B cell (primary cell): ENCODE measurements around the gene B9D1. TPM values are rescaled to one million over a fixed set of nuclear protein-coding genes. Genes with fewer than 3 reads are reported as not detected.

Experiments used
- ATAC-seq: fragments of 200-7000 bp; cut with Tn5 transposase; one replicate; pipeline ENCODE4 v1.10.0; 2021; ENCODE audit warnings: low read depth, mild to moderate bottlenecking, moderate number of reproducible peaks, moderate library complexity
- CTCF ChIA-PET: fragments of 350-600 bp; sonication (Branson Sonifier 250); formaldehyde crosslinking; loops from one replicate; lab custom pipeline; 2021; ENCODE audit warnings: antibody characterized with exemption, inconsistent platforms; lab: Charles Lee
- POLR2A ChIA-PET: fragments of 350-600 bp; sonication (Branson Sonifier 250); formaldehyde crosslinking; loops from one replicate; lab custom pipeline; 2021; ENCODE audit warnings: antibody characterized with exemption; lab: Charles Lee
- DNase-seq: peaks from one replicate; pipeline ENCODE4 v3.0.0; 2013
- H2AFZ ChIP-seq: 2 replicates; pipeline ENCODE4 v1.6.1; 2012; ENCODE audit warnings: mild to moderate bottlenecking, low read depth, low read length; ENCODE audit not compliant: insufficient read depth, poor library complexity, severe bottlenecking
- H3K27ac ChIP-seq, 2 donors: 1 replicate in 1 of 2; 2 replicates in 1 of 2; pipeline ENCODE4 v1.5.1; 2012 to 2013; ENCODE audit warnings: low read length in 2 of 2, mild to moderate bottlenecking in 2 of 2, moderate library complexity in 1 of 2
- H3K27me3 ChIP-seq, 4 experiments: fragments of 200-600 bp in 1 of 4; sonication (generic) in 1 of 4; replicated peaks in 1 of 4; 1 replicate in 2 of 4; 2 replicates in 2 of 4; pipeline versions ENCODE4 v1.6.1 to v1.7.0; 2013 to 2016; ENCODE audit warnings: low read length in 3 of 4, mild to moderate bottlenecking in 2 of 4, mixed read lengths in 1 of 4, moderate library complexity in 1 of 4; ENCODE audit not compliant: insufficient read depth in 4 of 4, control insufficient read depth in 3 of 4; ENCODE audit errors: control extremely low read depth in 1 of 4
- H3K36me3 ChIP-seq, 2 experiments: replicated peaks in 1 of 2; 1 replicate in 1 of 2; 2 replicates in 1 of 2; pipeline versions ENCODE4 v1.6.1 to v1.7.1; 2013; ENCODE audit warnings: low read length in 1 of 2; ENCODE audit not compliant: insufficient read depth in 2 of 2, control insufficient read depth in 1 of 2; ENCODE audit errors: control extremely low read depth in 1 of 2, extremely low read depth in 1 of 2
- H3K4me1 ChIP-seq, 2 donors: fragments of 200-600 bp in 1 of 2; sonication (generic) in 1 of 2; 1 replicate in 1 of 2; 2 replicates in 1 of 2; pipeline versions ENCODE4 v1.5.1 to v1.6.1; 2013 to 2017; ENCODE audit warnings: low read length in 2 of 2; ENCODE audit not compliant: control insufficient read depth in 2 of 2, insufficient read depth in 2 of 2
- H3K4me2 ChIP-seq: replicated peaks from 2 replicates; pipeline ENCODE3; 2012; ENCODE audit warnings: mild to moderate bottlenecking, low read depth, low read length; ENCODE audit not compliant: poor library complexity, severe bottlenecking
- H3K4me3 ChIP-seq, 5 experiments: fragments of 200-600 bp in 1 of 5; sonication (generic) in 1 of 5; 1 replicate in 3 of 5; 2 replicates in 2 of 5; pipeline versions ENCODE4 v1.5.1 to v1.7.0; 2011 to 2016; ENCODE audit warnings: low read length in 4 of 5, mild to moderate bottlenecking in 4 of 5, low read depth in 2 of 5, control low read depth in 1 of 5, moderate library complexity in 1 of 5; ENCODE audit not compliant: insufficient read depth in 1 of 5; ENCODE audit errors: control extremely low read depth in 1 of 5, extremely low read depth in 1 of 5
- H3K79me2 ChIP-seq: fragments of 200-600 bp; sonication (generic); one replicate; pipeline ENCODE4 v1.6.0; 2016; ENCODE audit warnings: low read length; ENCODE audit not compliant: control insufficient read depth, insufficient read depth
- H3K9ac ChIP-seq: fragments of 200-600 bp; sonication (generic); 2 replicates; pipeline ENCODE4 v1.6.1; 2017; ENCODE audit warnings: mild to moderate bottlenecking, low read length, moderate library complexity
- H3K9me3 ChIP-seq, 3 donors: one replicate each; pipeline versions ENCODE4 v1.6.1 to v1.7.1; 2013; ENCODE audit warnings: low read length in 2 of 3; ENCODE audit not compliant: control insufficient read depth in 2 of 3, insufficient read depth in 1 of 3; ENCODE audit errors: control extremely low read depth in 1 of 3
- H4K20me1 ChIP-seq: 2 replicates; pipeline ENCODE4 v1.6.0; 2012; ENCODE audit warnings: mild to moderate bottlenecking, low read length; ENCODE audit not compliant: insufficient read depth, control insufficient read depth, poor library complexity, severe bottlenecking
- H3K27ac Mint-ChIP-seq: one replicate; pipeline ENCODE4 v1.8.0; 2021; ENCODE audit warnings: mixed read lengths
- H3K27me3 Mint-ChIP-seq: one replicate; pipeline ENCODE4 v1.8.0; 2021; ENCODE audit warnings: mixed read lengths
- H3K4me1 Mint-ChIP-seq: one replicate; pipeline ENCODE4 v1.8.0; 2021; ENCODE audit warnings: mixed read lengths
- H3K4me3 Mint-ChIP-seq: one replicate; pipeline ENCODE4 v1.8.0; 2021; ENCODE audit warnings: mixed read lengths
- H3K9me3 Mint-ChIP-seq: one replicate; pipeline ENCODE4 v1.8.0; 2022; ENCODE audit warnings: mixed read lengths; ENCODE audit not compliant: insufficient read depth
- EZH2 ChIP-seq: IDR thresholded peaks from 2 replicates; pipeline ENCODE4 v1.6.1; 2012; ENCODE audit warnings: borderline replicate concordance, low read depth, mild to moderate bottlenecking, moderate library complexity, low read length; ENCODE audit not compliant: insufficient read depth, poor library complexity, severe bottlenecking
- WGBS: methylation state at CpG from one replicate; pipeline ENCODE4 v1.1.5; 2013; ENCODE audit warnings: missing lambda C conversion rate; ENCODE audit not compliant: insufficient coverage; 5-methylcytosine and 5-hydroxymethylcytosine counted together
- intact Hi-C: fragments of 100-400 bp; cut with micrococcal nuclease; formaldehyde crosslinking; loops from one replicate; pipeline ENCODE4 v1.10.0; 2022
- polyA plus RNA-seq: library from polyadenylated mRNA; depleted of rRNA; stranded (reverse); fragments of >200 nt; gene quantifications from 2 replicates; pipeline ENCODE4 v1.2.3, GENCODE V29; 2012
- total RNA-seq, 2 donors: library from RNA; stranded (reverse); fragments of 120-200 nt in 1 of 2; gene quantifications; 1 replicate in 1 of 2; 2 replicates in 1 of 2; pipeline versions ENCODE4 v1.2.3 to v1.2.4, GENCODE V29; 2013 to 2022
- TF ChIP-seq, protein P1 (sequence below): fragments of 200-600 bp; IDR thresholded peaks from one replicate; pipeline ENCODE4 v1.8.0; 2022; ENCODE audit warnings: antibody characterized with exemption, mild to moderate bottlenecking

B9D1 gene
- total and polyA plus RNA-seq, 2 donors (not counting 1 experiment from before 2014, with no cell fraction given), result 2.5 to 6.9 TPM

DNA sequence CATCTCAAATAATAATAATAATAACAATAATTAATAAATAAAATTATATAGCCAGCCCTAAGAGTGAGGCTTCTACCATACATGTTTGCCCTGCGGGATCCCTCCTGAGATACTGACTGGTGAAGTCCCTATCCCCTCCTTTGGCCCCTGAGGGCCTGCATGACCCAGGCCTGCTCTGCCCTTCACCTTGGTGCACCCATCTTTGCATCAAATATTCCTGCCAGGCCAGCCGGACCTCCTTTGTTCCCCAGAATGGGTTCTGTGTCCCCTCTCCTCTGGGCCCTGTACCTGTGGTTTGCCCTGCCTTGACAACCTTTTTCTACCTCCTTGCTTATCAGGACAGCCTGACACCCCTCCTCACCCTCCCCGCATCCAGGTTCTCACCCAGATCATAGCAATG, 46.5 kb upstream of the B9D1 start:
- Histone ChIP-seq H3K4me3 (no peak overlapping the region), H4K20me1 (no peaks in the 10 kb centered on the region), H3K9me3 (no peaks in the 10 kb centered on the region), H3K79me2 (no peaks in the 10 kb centered on the region), H3K4me2 (no peak overlapping the region), H3K9ac (no peak overlapping the region), H3K27ac (no peak overlapping the region), H2AFZ (no peak overlapping the region), H3K27me3 (peaks cover 0 to under 1% (median 0%) of the 10 kb centered on the region in 4 experiments), H3K4me1 (no peaks in the 10 kb centered on the region), H3K36me3 (no peaks in the 10 kb centered on the region)
- Mint-ChIP-seq H3K27me3 (peaks cover 7% of the 10 kb centered on the region), H3K27ac (no peak overlapping the region), H3K4me3 (no peak overlapping the region), H3K9me3 (no peaks in the 10 kb centered on the region), H3K4me1 (no peaks in the 10 kb centered on the region)
- TF ChIP-seq, protein P1, sequence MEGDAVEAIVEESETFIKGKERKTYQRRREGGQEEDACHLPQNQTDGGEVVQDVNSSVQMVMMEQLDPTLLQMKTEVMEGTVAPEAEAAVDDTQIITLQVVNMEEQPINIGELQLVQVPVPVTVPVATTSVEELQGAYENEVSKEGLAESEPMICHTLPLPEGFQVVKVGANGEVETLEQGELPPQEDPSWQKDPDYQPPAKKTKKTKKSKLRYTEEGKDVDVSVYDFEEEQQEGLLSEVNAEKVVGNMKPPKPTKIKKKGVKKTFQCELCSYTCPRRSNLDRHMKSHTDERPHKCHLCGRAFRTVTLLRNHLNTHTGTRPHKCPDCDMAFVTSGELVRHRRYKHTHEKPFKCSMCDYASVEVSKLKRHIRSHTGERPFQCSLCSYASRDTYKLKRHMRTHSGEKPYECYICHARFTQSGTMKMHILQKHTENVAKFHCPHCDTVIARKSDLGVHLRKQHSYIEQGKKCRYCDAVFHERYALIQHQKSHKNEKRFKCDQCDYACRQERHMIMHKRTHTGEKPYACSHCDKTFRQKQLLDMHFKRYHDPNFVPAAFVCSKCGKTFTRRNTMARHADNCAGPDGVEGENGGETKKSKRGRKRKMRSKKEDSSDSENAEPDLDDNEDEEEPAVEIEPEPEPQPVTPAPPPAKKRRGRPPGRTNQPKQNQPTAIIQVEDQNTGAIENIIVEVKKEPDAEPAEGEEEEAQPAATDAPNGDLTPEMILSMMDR, result no peak
- TF ChIP-seq EZH2, result no peak
- ATAC-seq, result no peak
- 100% methylated on average over 2 of the region's 3 CpGs for WGBS
- DNase-seq, result no peak
- POLR2A ChIA-PET, result no interaction called here
- CTCF ChIA-PET, result interaction anchor here (1.2 kb wide), 1 partner anchor 44 kb away, joined by 3 read pairs; no protein-coding TSS in a partner anchor
- intact Hi-C loops, result no loop called here

DNA sequence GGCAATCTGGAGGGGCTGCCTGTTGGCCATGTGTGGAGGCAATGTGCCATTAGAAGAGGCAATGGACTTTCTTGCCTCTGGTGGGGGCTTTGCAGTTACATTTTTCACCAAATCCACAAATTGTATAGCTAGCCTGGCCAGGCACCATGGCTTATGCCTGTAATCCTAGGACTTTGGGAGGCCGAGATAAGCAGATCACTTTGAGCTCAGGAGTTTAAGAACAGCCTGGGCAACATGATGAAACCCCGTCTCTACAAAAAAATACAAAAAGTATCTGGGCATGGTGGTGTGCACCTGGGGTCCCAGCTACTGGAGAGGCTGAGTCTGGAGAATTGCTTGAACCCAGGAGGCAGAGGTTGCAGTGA, 45.8 kb upstream of the B9D1 start:
- CTCF ChIA-PET, result interaction anchor here (1.2 kb wide), 1 partner anchor 43 kb away, joined by 3 read pairs; no protein-coding TSS in a partner anchor

More for the DNA sequence above, 45.8 kb upstream of the B9D1 start:
- POLR2A ChIA-PET, result no interaction called here
- 100% methylated on average over 1 of the region's 2 CpGs for WGBS
- Histone ChIP-seq H3K79me2 (no peaks in the 10 kb centered on the region), H3K27ac (no peak overlapping the region), H3K9me3 (no peaks in the 10 kb centered on the region), H3K36me3 (no peaks in the 10 kb centered on the region), H4K20me1 (no peaks in the 10 kb centered on the region), H3K4me2 (no peak overlapping the region), H3K4me1 (no peaks in the 10 kb centered on the region), H2AFZ (no peak overlapping the region), H3K27me3 (peaks cover 0 to 1% (median 0%) of the 10 kb centered on the region in 4 experiments), H3K4me3 (no peak overlapping the region), H3K9ac (no peak overlapping the region)
- ATAC-seq, result no peak
- intact Hi-C loops, result no loop called here
- Mint-ChIP-seq H3K9me3 (no peaks in the 10 kb centered on the region), H3K4me3 (no peak overlapping the region), H3K27me3 (peaks cover 9% of the 10 kb centered on the region), H3K4me1 (no peaks in the 10 kb centered on the region), H3K27ac (no peak overlapping the region)
- DNase-seq, result no peak
- TF ChIP-seq EZH2, result no peak
- TF ChIP-seq, protein P1, result no peak
